Measurements from ENCODE around the gene PNPLA5. TPM values are rescaled to one million over a fixed set of nuclear protein-coding genes. Genes with fewer than 3 reads are reported as not detected.

The PNPLA5 gene
- total RNA-seq, 1 donor from 2014 or later = not detected

- DNase-seq (ENCODE audit: extremely low spot score, unreplicated experiment) = no peak
- no peaks in the 10 kb centered on the region for H3K36me3 Mint-ChIP-seq (ENCODE audit: unreplicated experiment)
- H3K27ac Mint-ChIP-seq (ENCODE audit: unreplicated experiment) = no peak overlapping the region
- H3K9me3 Mint-ChIP-seq (ENCODE audit: unreplicated experiment) = no peaks in the 10 kb centered on the region
- TF ChIP-seq, protein P1, sequence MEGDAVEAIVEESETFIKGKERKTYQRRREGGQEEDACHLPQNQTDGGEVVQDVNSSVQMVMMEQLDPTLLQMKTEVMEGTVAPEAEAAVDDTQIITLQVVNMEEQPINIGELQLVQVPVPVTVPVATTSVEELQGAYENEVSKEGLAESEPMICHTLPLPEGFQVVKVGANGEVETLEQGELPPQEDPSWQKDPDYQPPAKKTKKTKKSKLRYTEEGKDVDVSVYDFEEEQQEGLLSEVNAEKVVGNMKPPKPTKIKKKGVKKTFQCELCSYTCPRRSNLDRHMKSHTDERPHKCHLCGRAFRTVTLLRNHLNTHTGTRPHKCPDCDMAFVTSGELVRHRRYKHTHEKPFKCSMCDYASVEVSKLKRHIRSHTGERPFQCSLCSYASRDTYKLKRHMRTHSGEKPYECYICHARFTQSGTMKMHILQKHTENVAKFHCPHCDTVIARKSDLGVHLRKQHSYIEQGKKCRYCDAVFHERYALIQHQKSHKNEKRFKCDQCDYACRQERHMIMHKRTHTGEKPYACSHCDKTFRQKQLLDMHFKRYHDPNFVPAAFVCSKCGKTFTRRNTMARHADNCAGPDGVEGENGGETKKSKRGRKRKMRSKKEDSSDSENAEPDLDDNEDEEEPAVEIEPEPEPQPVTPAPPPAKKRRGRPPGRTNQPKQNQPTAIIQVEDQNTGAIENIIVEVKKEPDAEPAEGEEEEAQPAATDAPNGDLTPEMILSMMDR (IDR thresholded peaks at IDR 0.05) = no peak
- H3K4me3 Mint-ChIP-seq (ENCODE audit: unreplicated experiment) = no peak overlapping the region
- H3K4me1 Mint-ChIP-seq (ENCODE audit: unreplicated experiment) = peaks cover 5% of the 10 kb centered on the region
- H3K27me3 Mint-ChIP-seq (ENCODE audit: unreplicated experiment) = no peaks in the 10 kb centered on the region
These were observed 61.6 kb downstream of the PNPLA5 start for GRCh38 chr22:43829904-43830851.

Other genes with a start within 250 kb of the PNPLA5 start
- gene EFCAB6, start 79.7 kb downstream of the PNPLA5 start, total RNA-seq = 1.4 and 1.5 TPM in 2 replicates
- 0.26 TPM in 1 of 2 replicates, not detected in the other for gene SULT4A1, start 29.5 kb downstream of the PNPLA5 start, total RNA-seq
- 1.2 and 3.0 TPM in 2 replicates for gene PNPLA3, start 31.8 kb upstream of the PNPLA5 start, total RNA-seq
- 42.6 TPM in 2 replicates for gene SAMM50, start 63.4 kb upstream of the PNPLA5 start, total RNA-seq
- 4.4 and 5.4 TPM in 2 replicates for gene PARVB, start 132.3 kb upstream of the PNPLA5 start, total RNA-seq